Trophoblast cell (in vitro differentiated cells and primary cell): Measurements from ENCODE around the gene SERF2. TPM values are rescaled to one million over a fixed set of nuclear protein-coding genes. Genes with fewer than 3 reads are reported as not detected.
"Not testable (repeated sequence)": the region's sequence is repeated elsewhere in the genome, so short reads cannot be mapped to it uniquely, and the experiment has no call there.

Source experiments
- DNase-seq, 2 donors: peaks; one replicate each; pipeline ENCODE4 v3.0.0-alpha.2; 2016
- H2AFZ ChIP-seq: 2 replicates; pipeline ENCODE4 v1.6.1; 2013; ENCODE audit warnings: low read length, moderate library complexity, mild to moderate bottlenecking; ENCODE audit not compliant: insufficient read depth, poor library complexity
- H2AK5ac ChIP-seq: 2 replicates; pipeline ENCODE4 v1.6.1; 2013; ENCODE audit warnings: mild to moderate bottlenecking, low read length
- H2BK120ac ChIP-seq: 2 replicates; pipeline ENCODE4 v1.6.1; 2013; ENCODE audit warnings: low read length, mild to moderate bottlenecking, moderate library complexity; ENCODE audit not compliant: insufficient read depth, poor library complexity
- H2BK12ac ChIP-seq: 2 replicates; pipeline ENCODE4 v1.6.1; 2013; ENCODE audit warnings: mild to moderate bottlenecking, low read length, moderate library complexity
- H2BK5ac ChIP-seq: 2 replicates; pipeline ENCODE4 v1.6.1; 2013; ENCODE audit warnings: low read length, low read depth, moderate library complexity, mild to moderate bottlenecking; ENCODE audit not compliant: poor library complexity
- H3K14ac ChIP-seq: 2 replicates; pipeline ENCODE4 v1.6.1; 2013; ENCODE audit warnings: mild to moderate bottlenecking, low read length
- H3K18ac ChIP-seq: 2 replicates; pipeline ENCODE4 v1.6.1; 2013; ENCODE audit warnings: mild to moderate bottlenecking, low read length
- H3K23ac ChIP-seq: 2 replicates; pipeline ENCODE4 v1.6.1; 2013; ENCODE audit warnings: low read length
- H3K27ac ChIP-seq: 2 replicates; pipeline ENCODE4 v1.5.1; 2013; ENCODE audit warnings: low read depth, mild to moderate bottlenecking, inconsistent platforms, low read length, moderate library complexity
- H3K27me3 ChIP-seq: 2 replicates; pipeline ENCODE4 v1.6.1; 2013; ENCODE audit warnings: inconsistent platforms, mild to moderate bottlenecking, low read length, moderate library complexity; ENCODE audit not compliant: insufficient read depth
- H3K36me3 ChIP-seq, 2 experiments: 1 replicate in 1 of 2; 2 replicates in 1 of 2; pipeline ENCODE4 v1.6.1; 2013; ENCODE audit warnings: low read length in 2 of 2, mild to moderate bottlenecking in 2 of 2, moderate library complexity in 1 of 2; ENCODE audit not compliant: insufficient read depth in 2 of 2, control insufficient read depth in 1 of 2
- H3K4ac ChIP-seq: 2 replicates; pipeline ENCODE4 v1.6.1; 2013; ENCODE audit warnings: low read depth, mild to moderate bottlenecking, low read length, moderate library complexity
- H3K4me1 ChIP-seq, 2 experiments: 1 replicate in 1 of 2; 2 replicates in 1 of 2; pipeline ENCODE4 v1.6.1; 2013; ENCODE audit warnings: low read length in 2 of 2, mild to moderate bottlenecking in 2 of 2, moderate library complexity in 1 of 2; ENCODE audit not compliant: insufficient read depth in 2 of 2, control insufficient read depth in 1 of 2
- H3K4me2 ChIP-seq: 2 replicates; pipeline ENCODE4 v1.6.1; 2013; ENCODE audit warnings: inconsistent platforms, mild to moderate bottlenecking, low read length, moderate library complexity
- H3K4me3 ChIP-seq: 2 replicates; pipeline ENCODE4 v1.5.1; 2013; ENCODE audit warnings: mild to moderate bottlenecking, low read depth, low read length, inconsistent platforms
- H3K79me1 ChIP-seq: one replicate; pipeline ENCODE4 v1.6.1; 2013; ENCODE audit warnings: low read length
- H3K79me2 ChIP-seq: 2 replicates; pipeline ENCODE4 v1.6.1; 2013; ENCODE audit warnings: low read length, mild to moderate bottlenecking; ENCODE audit not compliant: control insufficient read depth, insufficient read depth, poor library complexity
- H3K9ac ChIP-seq: 2 replicates; pipeline ENCODE4 v1.6.1; 2013; ENCODE audit warnings: mild to moderate bottlenecking, low read length
- H3K9me3 ChIP-seq: 2 replicates; pipeline ENCODE4 v1.6.1; 2013; ENCODE audit warnings: low read depth, mild to moderate bottlenecking, control low read depth, inconsistent platforms, low read length; ENCODE audit not compliant: insufficient read depth
- H4K12ac ChIP-seq: 2 replicates; pipeline ENCODE4 v1.6.1; 2013; ENCODE audit warnings: low read depth, mild to moderate bottlenecking, low read length, moderate library complexity
- H4K8ac ChIP-seq: 2 replicates; pipeline ENCODE4 v1.6.1; 2013; ENCODE audit warnings: low read depth, mild to moderate bottlenecking, low read length, moderate library complexity
- H4K91ac ChIP-seq: one replicate; pipeline ENCODE4 v1.6.1; 2013; ENCODE audit warnings: low read depth, mild to moderate bottlenecking, low read length, moderate library complexity
- WGBS: extraction: QIAGEN DNeasy Blood & Tissue Kit; methylation state at CpG from one replicate; pipeline ENCODE4 v1.1.7; 2013; ENCODE audit warnings: missing lambda C conversion rate; ENCODE audit not compliant: insufficient read length, insufficient coverage; ENCODE audit errors: extremely low coverage; 5-methylcytosine and 5-hydroxymethylcytosine counted together
- polyA plus RNA-seq: library from polyadenylated mRNA; stranded (reverse); fragments of 200-250 nt; gene quantifications from 2 replicates; pipeline ENCODE4 v1.2.3, GENCODE V29; 2013

The SERF2 gene
- 1,802 and 1,827 TPM in 2 replicates for polyA plus RNA-seq

DNA sequence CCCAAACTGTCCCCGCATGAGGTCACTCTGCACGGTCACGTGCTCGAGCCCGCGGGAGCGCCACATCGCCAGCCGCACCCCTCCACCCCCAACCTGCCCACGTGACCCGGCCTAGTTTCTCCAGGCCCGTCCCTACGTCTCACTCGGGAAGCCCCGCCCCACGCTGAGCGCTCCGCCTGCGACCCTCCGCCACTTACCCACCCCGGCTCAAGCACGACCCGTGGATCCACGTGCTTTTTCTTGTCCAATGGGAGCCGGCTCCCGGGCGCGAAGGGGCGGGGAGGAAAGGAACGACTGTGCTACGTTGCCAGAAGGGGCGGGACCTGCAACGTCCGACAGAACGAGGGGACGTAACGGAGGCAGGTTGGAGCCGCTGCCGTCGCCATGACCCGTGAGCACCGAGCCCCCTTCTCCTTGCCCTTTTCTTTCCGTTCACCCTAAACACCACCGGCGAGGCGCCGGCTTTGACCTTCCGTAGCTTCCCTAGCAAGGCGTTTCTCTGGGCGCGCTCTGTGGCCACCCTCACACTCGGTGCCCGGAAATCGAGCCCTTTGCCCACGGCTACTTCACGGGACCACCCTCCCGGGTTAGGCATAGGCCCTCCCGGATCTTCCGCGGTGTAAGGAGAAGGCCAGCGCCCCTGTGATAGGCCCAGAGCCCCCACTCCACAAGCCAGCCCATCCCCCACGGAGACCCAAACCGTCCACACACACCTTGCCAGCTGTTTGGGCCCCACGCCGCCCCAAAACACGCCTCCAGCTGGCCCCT, at the start of gene SERF2:
Gene SERF2, plus strand, starts transcription at position 328 of the 768 bp plus-strand sequence. Its CDS starts 57 bp downstream, at position 385.
- Histone ChIP-seq H3K4me2 (peak within 1 kb of the TSS; percentile 77), H3K18ac (peak within 1 kb of the TSS; percentile 90), H2BK120ac (peak within 1 kb of the TSS; percentile 86), H3K14ac (peak within 1 kb of the TSS; percentile 99), H3K4me3 (peak within 1 kb of the TSS; percentile 98), H3K79me2 (peaks cover 12% of the 10 kb centered on the region), H3K4me1 (peaks cover 7 to 21% of the 10 kb centered on the region in 2 experiments), H3K9me3 (no peaks in the 10 kb centered on the region), H4K12ac (peak within 1 kb of the TSS; percentile 91), H2BK5ac (peak within 1 kb of the TSS; percentile 89), H4K91ac (peak within 1 kb of the TSS; percentile 98), H3K23ac (no peak within 1 kb of the TSS), H3K36me3 (peaks cover 24 to 31% of the 10 kb centered on the region in 2 experiments), H3K27me3 (no peaks in the 10 kb centered on the region), H3K4ac (peak within 1 kb of the TSS; percentile 97), H2AK5ac (peak within 1 kb of the TSS; percentile 98), H2BK12ac (peak within 1 kb of the TSS; percentile 59), H3K9ac (peak within 1 kb of the TSS; percentile 99), H3K79me1 (peaks cover 10% of the 10 kb centered on the region), H3K27ac (peak within 1 kb of the TSS; percentile 79), H4K8ac (peak within 1 kb of the TSS; percentile 96), H2AFZ (peak within 1 kb of the TSS; percentile 80)
- no CpG with 5 or more reads among the region's 66 CpGs for WGBS
- peak; percentile 99 for DNase-seq

DNA sequence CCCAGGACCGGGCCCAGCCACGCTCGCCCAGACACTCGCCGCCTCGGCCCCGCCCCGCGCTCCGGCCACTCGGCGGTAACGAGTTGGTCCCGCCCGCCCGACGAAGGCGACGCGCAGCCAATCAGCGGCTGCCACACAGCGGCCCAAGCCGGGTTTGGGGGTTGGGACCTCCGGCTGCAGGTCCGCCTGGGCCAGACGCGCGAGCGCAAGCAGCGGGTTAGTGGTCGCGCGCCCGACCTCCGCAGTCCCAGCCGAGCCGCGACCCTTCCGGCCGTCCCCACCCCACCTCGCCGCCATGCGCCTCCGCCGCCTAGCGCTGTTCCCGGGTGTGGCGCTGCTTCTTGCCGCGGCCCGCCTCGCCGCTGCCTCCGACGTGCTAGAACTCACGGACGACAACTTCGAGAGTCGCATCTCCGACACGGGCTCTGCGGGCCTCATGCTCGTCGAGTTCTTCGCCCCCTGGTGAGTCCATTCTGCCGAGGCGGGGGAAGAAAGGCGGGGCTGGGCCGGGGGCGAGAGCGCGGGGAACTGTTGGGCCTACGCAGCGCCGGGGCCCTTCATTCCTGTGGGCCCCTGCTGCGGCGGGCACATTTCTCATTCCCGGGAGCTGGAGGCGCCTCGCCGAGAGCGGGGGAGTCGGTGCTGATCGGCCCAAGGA, 45.7 kb upstream of the SERF2 start, which contains the start of gene PDIA3:
Gene PDIA3, plus strand, starts transcription at position 194 of the 658 bp plus-strand sequence. Its CDS starts 102 bp downstream, at position 296.
- not testable (repeated sequence) for H3K4me1 ChIP-seq, H3K23ac ChIP-seq, H3K27me3 ChIP-seq, H3K36me3 ChIP-seq, H3K9me3 ChIP-seq
- WGBS = no CpG with 5 or more reads among the region's 84 CpGs
- H3K14ac ChIP-seq = peak within 1 kb of the TSS; percentile 95
- peak within 1 kb of the TSS; percentile 71 for H3K27ac ChIP-seq
- peak within 1 kb of the TSS; percentile 100 for H3K18ac ChIP-seq
- peak within 1 kb of the TSS; percentile 64 for H2BK12ac ChIP-seq
- H2AFZ ChIP-seq = peak within 1 kb of the TSS; percentile 95
- peak within 1 kb of the TSS; percentile 99 for H4K8ac ChIP-seq
- peak within 1 kb of the TSS; percentile 92 for H3K4ac ChIP-seq
- peak within 1 kb of the TSS; percentile 96 for H4K12ac ChIP-seq
- peak within 1 kb of the TSS; percentile 88 for H2BK5ac ChIP-seq
- peaks cover 17% of the 10 kb centered on the region for H3K79me2 ChIP-seq
- DNase-seq = peak; percentile 93
- peak within 1 kb of the TSS; percentile 77 for H2AK5ac ChIP-seq
- peak within 1 kb of the TSS; percentile 78 for H3K4me2 ChIP-seq
- H3K4me3 ChIP-seq = peak within 1 kb of the TSS; percentile 92
- H4K91ac ChIP-seq = peak within 1 kb of the TSS; percentile 96
- peak within 1 kb of the TSS; percentile 89 for H3K9ac ChIP-seq
- H2BK120ac ChIP-seq = peak within 1 kb of the TSS; percentile 96
- peaks cover 13% of the 10 kb centered on the region for H3K79me1 ChIP-seq

GRCh38 chr15:43746903-43747309, 45.2 kb upstream of the SERF2 start:
- not testable (repeated sequence) for H3K23ac ChIP-seq, H3K27me3 ChIP-seq, H2AK5ac ChIP-seq, H3K4me1 ChIP-seq, H2BK12ac ChIP-seq, H3K36me3 ChIP-seq, H3K9me3 ChIP-seq
- no CpG with 5 or more reads among the region's 12 CpGs for WGBS
- Histone ChIP-seq H4K91ac (peak overlapping the region; percentile 96), H3K4me2 (peak overlapping the region; percentile 72), H3K18ac (peak overlapping the region; percentile 100), H2BK120ac (peak overlapping the region; percentile 96), H3K79me2 (peaks cover 17% of the 10 kb centered on the region), H4K12ac (peak overlapping the region; percentile 96), H3K4me3 (peak overlapping the region; percentile 92), H4K8ac (peak overlapping the region; percentile 89), H3K9ac (peak overlapping the region; percentile 89), H3K27ac (peak overlapping the region; percentile 71), H3K4ac (peak overlapping the region; percentile 90), H2AFZ (peak overlapping the region; percentile 90), H3K14ac (peak overlapping the region; percentile 95), H2BK5ac (peak overlapping the region; percentile 88), H3K79me1 (peaks cover 13% of the 10 kb centered on the region)
- peak; percentile 12 to 42 for DNase-seq

- Histone ChIP-seq H3K79me2 (peaks cover 21% of the 10 kb centered on the region), H2AFZ (no peak overlapping the region), H3K27ac (no peak overlapping the region), H2BK12ac (no peak overlapping the region), H3K23ac (no peak overlapping the region), H3K4me2 (peak overlapping the region; percentile 12), H2BK5ac (no peak overlapping the region), H3K79me1 (peaks cover 13% of the 10 kb centered on the region), H3K4me3 (no peak overlapping the region), H4K8ac (no peak overlapping the region), H3K4ac (peak overlapping the region; percentile 94), H3K36me3 (peaks cover 9 to 12% of the 10 kb centered on the region in 2 experiments), H3K4me1 (peaks cover 0 to 7% of the 10 kb centered on the region in 2 experiments), H2BK120ac (no peak overlapping the region), H3K27me3 (no peaks in the 10 kb centered on the region), H3K18ac (no peak overlapping the region), H2AK5ac (no peak overlapping the region), H3K9ac (no peak overlapping the region), H4K91ac (no peak overlapping the region), H3K14ac (no peak overlapping the region), H3K9me3 (no peaks in the 10 kb centered on the region), H4K12ac (no peak overlapping the region)
- DNase-seq = no peak
- no CpG with 5 or more reads among the region's 3 CpGs for WGBS
These were observed 43.7 kb upstream of the SERF2 start for GRCh38 chr15:43748376-43748775.
